HepG2 (cell line): Measurements from ENCODE around the gene TBKBP1. TPM values are rescaled to one million over a fixed set of nuclear protein-coding genes. Genes with fewer than 3 reads are reported as not detected.
A peak's percentile ranks its signal among the peaks of the same experiment; 100 is the strongest.

ENCODE experiments used
- CENPT ChIP-seq: sonication (generic); formaldehyde crosslinking; IDR thresholded peaks from 2 replicates; pipeline ENCODE4 v1.8.0; 2022; ENCODE audit warnings: low read depth, mild to moderate bottlenecking, moderate library complexity, missing genetic modification reagents
- CSRNP2 ChIP-seq: sonication (generic); formaldehyde crosslinking; conservative IDR thresholded peaks from 2 replicates; pipeline ENCODE4 v1.8.0; 2022; ENCODE audit warnings: low read depth, missing genetic modification reagents
- ESRRA ChIP-seq: sonication (generic); formaldehyde crosslinking; IDR thresholded peaks from 2 replicates; pipeline ENCODE4 v1.5.1; 2020; ENCODE audit warnings: mild to moderate bottlenecking, low read depth, missing genetic modification reagents
- FOXK2 ChIP-seq: fragments of 450-650 bp; IDR thresholded peaks from 2 replicates; pipeline ENCODE4 v1.6.1; 2016
- FOXO4 ChIP-seq: sonication (generic); formaldehyde crosslinking; conservative IDR thresholded peaks from 2 replicates; pipeline ENCODE4 v1.8.1; 2023; ENCODE audit warnings: missing genetic modification reagents
- GMEB2 ChIP-seq: IDR thresholded peaks from 2 replicates; pipeline ENCODE4 v1.6.1; 2016; ENCODE audit warnings: missing biosample characterization, missing genetic modification reagents, low read depth
- IRF2 ChIP-seq: IDR thresholded peaks from 2 replicates; pipeline ENCODE4 v1.6.1; 2018; ENCODE audit warnings: missing genetic modification reagents, missing compliant biosample characterization
- PBX3 ChIP-seq: sonication (generic); formaldehyde crosslinking; IDR thresholded peaks from 2 replicates; pipeline ENCODE4 v1.8.1; 2023; ENCODE audit warnings: missing genetic modification reagents, inconsistent platforms, borderline replicate concordance
- ZBTB20 ChIP-seq: sonication (generic); formaldehyde crosslinking; IDR thresholded peaks from 2 replicates; pipeline ENCODE4 v1.8.1; 2023; ENCODE audit warnings: missing genetic modification reagents, low read depth, mild to moderate bottlenecking, borderline replicate concordance
- ZBTB38 ChIP-seq: sonication (generic); formaldehyde crosslinking; IDR thresholded peaks from 2 replicates; pipeline ENCODE4 v1.5.1; 2020; ENCODE audit warnings: mild to moderate bottlenecking, missing genetic modification reagents
- ZNF207 ChIP-seq: fragments of 450-650 bp; IDR thresholded peaks from 2 replicates; pipeline ENCODE4 v1.6.1; 2016; ENCODE audit warnings: antibody characterized with exemption, borderline replicate concordance
- ZNF263 ChIP-seq: sonication (generic); formaldehyde crosslinking; IDR thresholded peaks from 2 replicates; pipeline ENCODE4 v1.4.0; 2020; ENCODE audit warnings: missing genetic modification reagents
- ZNF264 ChIP-seq: sonication (generic); formaldehyde crosslinking; IDR thresholded peaks from 2 replicates; pipeline ENCODE4 v1.4.0; 2020; ENCODE audit warnings: missing genetic modification reagents
- ZNF280B ChIP-seq: sonication (generic); formaldehyde crosslinking; IDR thresholded peaks from 2 replicates; pipeline ENCODE4 v1.5.0; 2020; ENCODE audit warnings: missing genetic modification reagents, mild to moderate bottlenecking, borderline replicate concordance
- ZNF432 ChIP-seq: sonication (generic); formaldehyde crosslinking; IDR thresholded peaks from 2 replicates; pipeline ENCODE4 v1.5.0; 2020; ENCODE audit warnings: missing genetic modification reagents, mild to moderate bottlenecking, borderline replicate concordance
- ZNF501 ChIP-seq: sonication (generic); formaldehyde crosslinking; IDR thresholded peaks from 2 replicates; pipeline ENCODE4 v1.5.1; 2020; ENCODE audit warnings: mild to moderate bottlenecking, moderate library complexity, missing genetic modification reagents
- ZNF558 ChIP-seq: sonication (generic); formaldehyde crosslinking; IDR thresholded peaks from 2 replicates; pipeline ENCODE4 v1.9.0; 2022; ENCODE audit warnings: mild to moderate bottlenecking, missing genetic modification reagents, borderline replicate concordance
- ZNF672 ChIP-seq: sonication (generic); formaldehyde crosslinking; IDR thresholded peaks from 2 replicates; pipeline ENCODE4 v1.8.1; 2022; ENCODE audit warnings: missing genetic modification reagents
- polyA plus RNA-seq, 8 experiments: library from polyadenylated mRNA; depleted of rRNA in 3 of 8; stranded (reverse) in 7 of 8; unstranded in 1 of 8; fragments of >200 nt; fragmentation: Illumina TruSeq in 4 of 8; extraction: Trizol in 4 of 8; gene quantifications; 2 replicates each; pipeline versions ENCODE4 v1.2.1 to v1.2.3, GENCODE V29; 2011 to 2016; ENCODE audit warnings: low read depth in 4 of 8, missing spikeins in 1 of 8, mixed read lengths in 1 of 8; ENCODE audit not compliant: insufficient read depth in 1 of 8
- total RNA-seq, 5 experiments: library from RNA; depleted of rRNA; stranded (reverse); fragments of >200 nt; fragmentation: Illumina TruSeq; extraction: Trizol; gene quantifications; 2 replicates each; pipeline ENCODE4 v1.2.3, GENCODE V29; 2016; ENCODE audit warnings: low read depth in 1 of 5

TBKBP1 gene
- total and polyA plus RNA-seq, 2 of the 13 experiments (the other 11 are each of a cell fraction or from before 2014, with no cell fraction given): 2.6 to 7.0 TPM

- TF ChIP-seq CSRNP2 (CRISPR knock-in tag) (no peak), ZNF501 (CRISPR knock-in tag) (no peak; the same call in 1 of the 2 replicates), ZNF264 (CRISPR knock-in tag) (no peak), ZNF432 (CRISPR knock-in tag) (no peak), ESRRA (CRISPR knock-in tag) (no peak), PBX3 (CRISPR knock-in tag) (no peak), FOXO4 (CRISPR knock-in tag) (no peak), ZBTB38 (CRISPR knock-in tag) (no peak), ZNF207 (no peak), ZBTB20 (CRISPR knock-in tag) (no peak), ZNF672 (CRISPR knock-in tag) (no peak), IRF2 (CRISPR knock-in tag) (no peak), ZNF263 (CRISPR knock-in tag) (no peak), ZNF280B (CRISPR knock-in tag) (peak; percentile 53; the same call in 1 of the 2 replicates), ZNF558 (CRISPR knock-in tag) (no peak), GMEB2 (CRISPR knock-in tag) (no peak), CENPT (CRISPR knock-in tag) (no peak), FOXK2 (no peak)
These were observed 48.6 kb downstream of the TBKBP1 start (continued) for GRCh38 chr17:47742319-47743181.
